Stomach (tissue), 4 donors: ENCODE data around the gene TCF12.

Experiments
- POLR2AphosphoS5 ChIP-seq, 3 donors: sonication (generic); formaldehyde crosslinking; IDR thresholded peaks; one replicate each; pipeline ENCODE4 v1.6.1; 2016; ENCODE audit warnings: antibody characterized with exemption in 3 of 3
- TF ChIP-seq, protein P1 (sequence below), 7 experiments: fragments of 450-650 bp in 4 of 7; fragments of 200-600 bp in 3 of 7; sonication (generic) in 3 of 7; IDR thresholded peaks; one replicate each; pipeline ENCODE4 v1.5.1; 2016 to 2019; ENCODE audit warnings: antibody characterized with exemption in 7 of 7, control low read depth in 2 of 7, mild to moderate bottlenecking in 1 of 7

GRCh38 chr15:56936929-56937328 is 18.5 kb downstream of the TCF12 start:
- TF ChIP-seq, protein P1, sequence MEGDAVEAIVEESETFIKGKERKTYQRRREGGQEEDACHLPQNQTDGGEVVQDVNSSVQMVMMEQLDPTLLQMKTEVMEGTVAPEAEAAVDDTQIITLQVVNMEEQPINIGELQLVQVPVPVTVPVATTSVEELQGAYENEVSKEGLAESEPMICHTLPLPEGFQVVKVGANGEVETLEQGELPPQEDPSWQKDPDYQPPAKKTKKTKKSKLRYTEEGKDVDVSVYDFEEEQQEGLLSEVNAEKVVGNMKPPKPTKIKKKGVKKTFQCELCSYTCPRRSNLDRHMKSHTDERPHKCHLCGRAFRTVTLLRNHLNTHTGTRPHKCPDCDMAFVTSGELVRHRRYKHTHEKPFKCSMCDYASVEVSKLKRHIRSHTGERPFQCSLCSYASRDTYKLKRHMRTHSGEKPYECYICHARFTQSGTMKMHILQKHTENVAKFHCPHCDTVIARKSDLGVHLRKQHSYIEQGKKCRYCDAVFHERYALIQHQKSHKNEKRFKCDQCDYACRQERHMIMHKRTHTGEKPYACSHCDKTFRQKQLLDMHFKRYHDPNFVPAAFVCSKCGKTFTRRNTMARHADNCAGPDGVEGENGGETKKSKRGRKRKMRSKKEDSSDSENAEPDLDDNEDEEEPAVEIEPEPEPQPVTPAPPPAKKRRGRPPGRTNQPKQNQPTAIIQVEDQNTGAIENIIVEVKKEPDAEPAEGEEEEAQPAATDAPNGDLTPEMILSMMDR (IDR thresholded peaks at IDR 0.05): no peak
- no peak for TF ChIP-seq POLR2AphosphoS5 (IDR thresholded peaks at IDR 0.05)
